Astrocyte of the spinal cord (primary cell): ENCODE results near the gene ADGRE1.
"Not testable (repeated sequence)": the region's sequence is repeated elsewhere in the genome, so short reads cannot be mapped to it uniquely, and the experiment has no call there.

Experiments used
- DNase-seq: peaks from one replicate; pipeline ENCODE4 v3.0.0; 2011; ENCODE audit warnings: low read depth, low spot score
- H3K4me3 ChIP-seq: 2 replicates; pipeline ENCODE4 v1.5.1; 2011; ENCODE audit warnings: low read depth, mild to moderate bottlenecking, low read length, moderate library complexity
- in situ Hi-C: cut with HindIII; loops from 2 replicates; pipeline ENCODE4 v1.10.0; 2017; ENCODE audit warnings: low sequenced_read_pairs
- TF ChIP-seq, protein P1 (sequence below): IDR thresholded peaks from 2 replicates; pipeline ENCODE4 v1.5.1; 2012; ENCODE audit warnings: low read depth, mild to moderate bottlenecking, low read length, inconsistent platforms

Gene ADGRE1

DNA sequence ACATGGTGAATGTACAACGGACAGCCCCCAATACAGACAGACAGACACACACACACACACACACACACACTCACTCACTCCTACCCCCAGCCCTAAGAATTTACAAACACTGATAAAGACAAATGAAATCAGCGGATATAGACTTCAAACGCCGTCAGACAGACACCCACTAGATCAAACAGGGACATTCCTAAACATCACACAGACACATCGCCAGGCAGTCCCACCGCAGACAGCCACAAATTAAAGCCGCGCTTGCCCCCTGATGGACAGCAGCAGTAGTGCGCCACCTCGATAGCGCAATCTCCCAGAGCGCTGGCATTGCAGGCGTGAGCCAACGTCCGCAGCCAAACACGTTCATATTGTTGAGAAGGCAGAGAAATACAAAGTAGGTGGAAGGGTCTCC lies 24.7 kb upstream of the ADGRE1 start:
- in situ Hi-C loops, result no loop called here
- DNase-seq, result peak; percentile 73
- no peak overlapping the region for H3K4me3 ChIP-seq
- TF ChIP-seq, protein P1, sequence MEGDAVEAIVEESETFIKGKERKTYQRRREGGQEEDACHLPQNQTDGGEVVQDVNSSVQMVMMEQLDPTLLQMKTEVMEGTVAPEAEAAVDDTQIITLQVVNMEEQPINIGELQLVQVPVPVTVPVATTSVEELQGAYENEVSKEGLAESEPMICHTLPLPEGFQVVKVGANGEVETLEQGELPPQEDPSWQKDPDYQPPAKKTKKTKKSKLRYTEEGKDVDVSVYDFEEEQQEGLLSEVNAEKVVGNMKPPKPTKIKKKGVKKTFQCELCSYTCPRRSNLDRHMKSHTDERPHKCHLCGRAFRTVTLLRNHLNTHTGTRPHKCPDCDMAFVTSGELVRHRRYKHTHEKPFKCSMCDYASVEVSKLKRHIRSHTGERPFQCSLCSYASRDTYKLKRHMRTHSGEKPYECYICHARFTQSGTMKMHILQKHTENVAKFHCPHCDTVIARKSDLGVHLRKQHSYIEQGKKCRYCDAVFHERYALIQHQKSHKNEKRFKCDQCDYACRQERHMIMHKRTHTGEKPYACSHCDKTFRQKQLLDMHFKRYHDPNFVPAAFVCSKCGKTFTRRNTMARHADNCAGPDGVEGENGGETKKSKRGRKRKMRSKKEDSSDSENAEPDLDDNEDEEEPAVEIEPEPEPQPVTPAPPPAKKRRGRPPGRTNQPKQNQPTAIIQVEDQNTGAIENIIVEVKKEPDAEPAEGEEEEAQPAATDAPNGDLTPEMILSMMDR, result peak; percentile 92

GRCh38 chr19:6864325-6864940 lies 22.9 kb upstream of the ADGRE1 start:
- H3K4me3 ChIP-seq, result no peak overlapping the region
- TF ChIP-seq, protein P1, result no peak
- no peak for DNase-seq
- in situ Hi-C loops, result no loop called here

- in situ Hi-C loops, result no loop called here
- TF ChIP-seq, protein P1, result no peak
- no peak overlapping the region for H3K4me3 ChIP-seq
- no peak for DNase-seq
These were observed 21.5 kb upstream of the ADGRE1 start for GRCh38 chr19:6865849-6866248.

DNA sequence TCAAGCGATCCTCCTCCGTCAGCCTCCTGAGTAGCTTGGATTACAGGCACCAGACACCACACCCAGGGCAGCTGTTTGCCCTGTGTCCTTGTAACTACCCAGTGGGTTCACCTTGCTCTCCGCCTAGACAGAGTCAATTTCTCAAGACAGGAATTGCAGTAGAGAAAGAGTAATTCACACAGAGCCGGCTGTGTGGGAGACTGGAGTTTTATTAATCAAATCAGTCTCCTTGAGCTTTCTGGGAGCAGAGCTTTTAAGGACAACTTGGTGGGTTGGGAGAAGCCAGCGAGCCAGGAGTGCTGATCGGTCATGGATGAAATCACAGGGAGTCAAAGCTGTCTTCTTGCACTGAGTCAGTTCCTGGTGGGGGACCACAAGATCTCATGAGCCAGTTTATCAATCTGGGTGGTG lies 20.6 kb upstream of the ADGRE1 start:
- in situ Hi-C loops, result no loop called here
- no peak overlapping the region for H3K4me3 ChIP-seq
- TF ChIP-seq, protein P1, result no peak
- no peak for DNase-seq

- no peak for DNase-seq
- H3K4me3 ChIP-seq, result no peak overlapping the region
- in situ Hi-C loops, result no loop called here
- TF ChIP-seq, protein P1, result no peak
These were observed 19.0 kb upstream of the ADGRE1 start for GRCh38 chr19:6868351-6868750.

DNA sequence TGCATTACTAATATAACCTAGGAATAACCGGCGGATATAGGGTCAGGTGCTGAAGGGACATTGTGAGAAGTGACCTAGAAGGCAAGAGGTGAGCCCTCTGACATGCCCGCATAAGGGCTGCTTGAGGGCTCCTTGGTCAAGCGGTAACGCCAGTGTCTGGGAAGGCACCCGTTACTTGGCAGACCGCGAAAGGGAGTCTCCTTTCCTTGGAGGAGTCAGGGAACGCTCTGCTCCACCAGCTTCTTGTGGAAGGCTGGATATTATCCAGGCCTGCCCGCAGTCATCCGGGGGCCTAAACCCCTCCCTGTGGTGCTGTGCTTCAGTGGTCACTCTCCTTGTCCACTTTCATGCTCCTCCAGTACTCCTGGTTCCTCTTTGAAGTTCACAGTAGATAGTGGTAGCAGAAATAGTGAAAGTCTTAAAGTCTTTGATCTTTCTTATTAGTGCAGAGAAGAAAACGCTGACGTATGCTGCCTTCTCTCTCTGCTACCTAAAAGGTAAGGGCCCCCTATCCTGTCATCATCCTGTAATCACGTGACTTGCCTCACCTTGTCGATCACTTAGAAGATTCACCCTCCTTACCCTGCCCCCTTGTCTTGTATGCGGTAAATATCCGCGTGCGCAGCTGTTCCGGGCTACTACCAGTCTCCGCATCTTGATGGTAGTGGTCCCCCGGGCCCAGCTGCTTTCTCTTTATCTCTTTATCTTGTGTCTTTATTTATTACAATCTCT lies 18.1 kb upstream of the ADGRE1 start:
- H3K4me3 ChIP-seq, in situ Hi-C loops, DNase-seq: not testable (repeated sequence)

DNA sequence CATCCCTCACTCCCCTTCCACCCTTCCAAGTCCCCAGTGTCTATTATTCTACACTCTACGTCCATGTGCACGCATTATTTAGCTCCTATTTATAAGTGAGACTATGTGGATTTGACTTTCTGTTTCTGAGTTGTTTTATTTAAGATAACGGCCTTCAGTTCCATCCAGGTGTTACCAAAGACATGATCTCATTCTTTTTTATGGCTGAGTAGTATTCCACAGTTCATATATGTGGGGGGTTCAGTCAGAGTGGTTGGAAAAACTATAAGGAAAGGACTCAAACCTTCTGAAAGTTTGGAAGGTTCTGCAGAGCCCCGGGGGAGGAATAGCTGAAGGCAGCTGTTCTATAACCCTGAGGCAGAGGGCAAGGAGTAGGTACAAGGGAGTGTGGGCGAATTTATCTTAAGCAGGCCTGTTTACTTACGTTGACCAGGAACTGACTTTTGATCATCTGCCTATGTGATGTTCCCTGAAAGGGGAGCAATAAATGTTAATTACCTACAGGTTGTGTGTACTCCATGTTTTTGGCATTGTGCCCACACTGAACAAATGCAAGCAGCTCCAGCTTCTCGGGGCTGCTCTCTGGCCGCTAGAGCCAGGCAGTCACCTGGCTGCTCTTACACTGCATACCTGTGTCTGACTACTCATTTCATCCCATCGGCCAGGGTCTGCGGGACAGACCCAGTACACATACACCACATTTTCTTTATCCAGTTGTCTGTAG lies 13.5 kb upstream of the ADGRE1 start:
- no peak overlapping the region for H3K4me3 ChIP-seq
- in situ Hi-C loops, result no loop called here
- TF ChIP-seq, protein P1, result no peak
- no peak for DNase-seq
